Measurements from ENCODE around the gene TRH. TPM values are rescaled to one million over a fixed set of nuclear protein-coding genes. Genes with fewer than 3 reads are reported as not detected.
"Not testable (repeated sequence)": the region's sequence is repeated elsewhere in the genome, so short reads cannot be mapped to it uniquely, and the experiment has no call there.

Gene TRH
- total RNA-seq, 2 donors from 2014 or later = 0.55 TPM; not detected in 1

DNA sequence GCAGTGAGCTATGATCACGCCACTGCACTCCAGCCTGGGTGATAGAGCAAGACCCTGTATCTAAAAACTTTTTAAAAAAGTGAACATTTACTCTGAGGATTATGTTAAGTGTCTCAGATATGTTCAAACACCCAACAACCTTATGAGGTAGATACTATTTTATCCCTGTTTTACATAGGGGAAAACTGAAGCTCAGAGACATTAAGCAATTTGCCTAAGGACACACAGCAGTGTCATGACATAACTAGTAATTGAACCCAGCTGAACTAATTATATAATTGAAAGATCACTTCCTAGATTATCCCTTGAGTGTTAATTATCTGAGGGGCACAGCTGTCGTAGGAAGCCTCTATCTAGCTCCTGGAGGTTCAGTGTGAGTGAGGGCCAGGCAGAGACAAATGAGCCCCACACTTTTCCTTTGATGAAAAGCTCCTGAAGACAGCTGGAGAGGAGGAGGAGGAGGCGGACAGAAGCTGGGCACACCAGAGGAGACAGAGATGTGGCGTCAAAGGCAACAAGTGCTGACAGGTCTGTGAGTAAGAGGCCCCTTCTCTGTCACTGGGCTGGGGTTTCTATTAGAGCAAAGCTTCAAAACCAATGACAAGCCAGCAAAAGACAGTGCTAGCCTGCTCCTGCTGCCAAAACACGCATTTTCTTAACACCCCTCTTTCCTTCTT, 20.5 kb downstream of the TRH start:
- TF ChIP-seq, protein P1, sequence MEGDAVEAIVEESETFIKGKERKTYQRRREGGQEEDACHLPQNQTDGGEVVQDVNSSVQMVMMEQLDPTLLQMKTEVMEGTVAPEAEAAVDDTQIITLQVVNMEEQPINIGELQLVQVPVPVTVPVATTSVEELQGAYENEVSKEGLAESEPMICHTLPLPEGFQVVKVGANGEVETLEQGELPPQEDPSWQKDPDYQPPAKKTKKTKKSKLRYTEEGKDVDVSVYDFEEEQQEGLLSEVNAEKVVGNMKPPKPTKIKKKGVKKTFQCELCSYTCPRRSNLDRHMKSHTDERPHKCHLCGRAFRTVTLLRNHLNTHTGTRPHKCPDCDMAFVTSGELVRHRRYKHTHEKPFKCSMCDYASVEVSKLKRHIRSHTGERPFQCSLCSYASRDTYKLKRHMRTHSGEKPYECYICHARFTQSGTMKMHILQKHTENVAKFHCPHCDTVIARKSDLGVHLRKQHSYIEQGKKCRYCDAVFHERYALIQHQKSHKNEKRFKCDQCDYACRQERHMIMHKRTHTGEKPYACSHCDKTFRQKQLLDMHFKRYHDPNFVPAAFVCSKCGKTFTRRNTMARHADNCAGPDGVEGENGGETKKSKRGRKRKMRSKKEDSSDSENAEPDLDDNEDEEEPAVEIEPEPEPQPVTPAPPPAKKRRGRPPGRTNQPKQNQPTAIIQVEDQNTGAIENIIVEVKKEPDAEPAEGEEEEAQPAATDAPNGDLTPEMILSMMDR (IDR thresholded peaks at IDR 0.05) = no peak
- Histone ChIP-seq H3K4me3 (no peak overlapping the region), H3K36me3 (no peaks in the 10 kb centered on the region), H3K4me1 (no peaks in the 10 kb centered on the region), H3K27ac (no peak overlapping the region), H3K9me3 (no peaks in the 10 kb centered on the region), H3K27me3 (no peaks in the 10 kb centered on the region)
- DNase-seq (ENCODE audit: low spot score) = no peak

DNA sequence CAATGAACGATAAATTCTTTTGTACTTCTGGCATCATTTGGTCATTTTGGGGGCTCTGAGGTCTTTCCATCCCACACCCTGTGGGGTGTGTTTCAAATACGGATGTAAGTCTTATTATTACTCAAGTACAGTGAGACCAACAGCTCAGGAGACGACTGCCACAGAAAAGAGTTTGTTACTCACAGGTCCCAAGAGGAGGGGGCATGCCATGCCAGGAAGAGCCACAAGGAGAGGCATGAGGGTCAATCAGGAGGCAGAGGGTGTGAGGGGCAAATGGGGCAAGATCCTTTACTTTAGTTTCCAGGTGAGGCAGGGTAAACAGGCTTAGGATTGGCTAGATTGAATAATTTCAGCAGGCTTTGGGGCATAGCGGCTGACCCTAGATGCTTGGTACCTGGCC, 21.6 kb downstream of the TRH start:
- no peaks in the 10 kb centered on the region for H3K4me1 ChIP-seq
- DNase-seq (ENCODE audit: low spot score) = no peak
- no peak overlapping the region for H3K4me3 ChIP-seq
- H3K27me3 ChIP-seq = no peaks in the 10 kb centered on the region
- H3K27ac ChIP-seq = no peak overlapping the region
- H3K36me3 ChIP-seq = no peaks in the 10 kb centered on the region
- H3K9me3 ChIP-seq = no peaks in the 10 kb centered on the region
- TF ChIP-seq, protein P1 (IDR thresholded peaks at IDR 0.05) = no peak

DNA sequence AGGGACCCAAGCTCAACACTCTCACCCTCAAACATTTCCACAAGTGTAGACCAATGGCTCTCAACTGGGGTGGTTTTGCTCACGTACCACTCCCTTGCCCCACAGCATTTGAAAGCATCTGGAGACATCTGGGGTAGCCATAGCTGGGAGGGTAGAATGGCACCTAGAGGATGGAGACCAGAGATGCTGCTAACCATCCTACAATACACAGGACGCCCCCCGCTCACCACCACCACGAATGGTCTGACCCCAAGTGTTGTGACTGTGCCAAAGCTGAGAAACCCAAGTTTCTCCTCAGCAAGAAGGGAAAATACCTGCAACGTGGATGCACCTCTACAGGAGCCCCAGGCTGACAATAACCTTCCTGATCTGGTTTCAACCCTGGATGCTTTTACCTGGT, 24.7 kb downstream of the TRH start:
- not testable (repeated sequence) for H3K27ac ChIP-seq; DNase-seq (ENCODE audit: low spot score); H3K4me3 ChIP-seq; H3K9me3 ChIP-seq; H3K36me3 ChIP-seq; H3K4me1 ChIP-seq; H3K27me3 ChIP-seq

DNA sequence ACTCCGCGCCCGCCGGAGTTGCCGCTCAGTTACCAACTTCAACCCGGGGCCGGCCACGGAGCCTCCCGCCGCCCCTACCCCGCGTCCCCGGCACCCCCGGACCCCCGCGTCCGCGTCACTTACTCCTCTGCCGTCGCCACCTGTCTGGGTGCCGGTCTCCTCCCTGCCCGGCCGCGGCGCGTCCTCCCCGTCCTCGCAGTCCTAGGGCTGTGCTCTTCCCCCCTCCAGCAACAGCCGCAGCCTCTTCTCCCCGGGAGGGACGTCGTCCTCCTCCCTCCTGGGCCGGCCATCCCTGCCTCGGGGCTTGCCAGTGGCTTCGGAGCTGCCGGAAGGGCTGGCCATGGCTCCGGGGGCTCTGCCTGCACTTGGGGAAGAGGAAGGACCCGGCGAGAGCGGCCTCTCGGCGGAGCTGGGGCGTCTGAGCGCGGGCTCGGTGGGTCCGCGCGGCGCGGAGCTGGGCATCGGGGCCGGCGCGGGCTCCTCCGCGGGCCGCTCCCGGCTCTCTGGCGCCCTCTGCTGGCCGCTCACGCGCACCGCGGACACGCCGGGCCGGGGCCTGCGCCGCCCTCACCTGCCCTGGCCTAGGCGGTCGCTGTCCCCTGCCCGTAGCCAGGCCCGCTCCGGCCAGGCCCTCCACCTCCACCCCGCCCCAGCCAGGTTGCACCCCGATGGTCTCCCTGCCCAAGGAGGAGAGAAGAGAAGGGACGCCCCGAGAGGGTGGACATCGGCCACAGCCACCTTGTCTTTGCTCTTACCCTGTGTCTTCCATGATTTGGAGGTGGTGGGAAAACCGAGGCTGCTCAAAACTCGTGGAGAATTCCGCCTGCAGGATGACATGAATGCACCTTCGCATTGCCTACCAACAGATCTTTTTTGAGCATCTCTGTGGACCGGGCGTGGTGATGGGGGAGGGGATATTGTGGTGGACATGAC, 28.4 kb downstream of the TRH start:
- H3K4me1 ChIP-seq; H3K36me3 ChIP-seq; DNase-seq (ENCODE audit: low spot score); H3K27me3 ChIP-seq; H3K27ac ChIP-seq; H3K9me3 ChIP-seq: not testable (repeated sequence)
- H3K4me3 ChIP-seq = peak overlapping the region; percentile 32 to 56
- TF ChIP-seq, protein P1 (IDR thresholded peaks at IDR 0.05) = peak; percentile 78 to 92

DNA sequence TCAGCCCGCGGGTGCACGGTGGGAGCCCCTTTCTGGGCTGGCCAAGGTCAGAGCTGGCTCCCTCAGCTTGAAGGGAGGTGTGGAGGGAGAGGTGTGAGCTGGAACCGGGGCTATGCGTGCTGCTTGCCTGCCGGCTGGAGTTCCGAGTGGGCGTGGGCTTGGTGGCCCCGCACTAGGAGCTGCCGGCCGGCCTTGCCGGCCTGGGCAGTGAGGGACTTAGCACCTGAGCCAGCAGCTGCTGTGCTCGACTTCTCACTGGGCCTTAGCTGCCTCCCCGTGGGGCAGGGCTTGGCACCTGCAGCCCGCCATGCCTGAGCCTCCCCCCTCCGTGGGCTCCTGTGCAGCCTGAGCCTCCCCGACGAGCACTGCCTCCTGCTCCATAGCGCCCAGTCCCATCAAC, 36.0 kb downstream of the TRH start:
- no peak for DNase-seq (ENCODE audit: low spot score)
- H3K9me3 ChIP-seq = no peaks in the 10 kb centered on the region
- no peak overlapping the region for H3K27ac ChIP-seq
- H3K36me3 ChIP-seq = no peaks in the 10 kb centered on the region
- TF ChIP-seq, protein P1 (IDR thresholded peaks at IDR 0.05) = no peak
- H3K4me3 ChIP-seq = no peak overlapping the region
- no peaks in the 10 kb centered on the region for H3K4me1 ChIP-seq
- H3K27me3 ChIP-seq = no peaks in the 10 kb centered on the region

DNA sequence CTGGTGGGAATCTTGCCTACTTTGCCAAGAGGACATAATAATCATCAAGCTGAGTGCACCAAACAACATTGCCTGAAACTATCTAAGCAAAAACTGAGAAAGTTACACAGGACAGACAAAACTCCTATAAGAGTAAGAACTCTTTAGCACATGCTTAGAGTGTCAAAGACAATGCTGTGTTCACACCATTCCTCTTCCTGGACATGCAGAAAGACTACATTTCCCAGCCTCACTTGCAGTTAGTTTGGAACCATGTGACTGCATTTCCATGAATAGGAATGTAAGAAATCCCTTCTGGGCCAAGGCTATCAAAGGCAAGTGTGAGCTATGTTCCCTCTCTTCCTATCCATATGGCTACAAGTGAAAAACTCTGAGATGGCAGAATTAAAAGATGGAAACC, 37.6 kb downstream of the TRH start:
- not testable (repeated sequence) for H3K9me3 ChIP-seq; H3K36me3 ChIP-seq; H3K4me3 ChIP-seq; H3K27me3 ChIP-seq; H3K4me1 ChIP-seq; DNase-seq (ENCODE audit: low spot score); H3K27ac ChIP-seq

DNA sequence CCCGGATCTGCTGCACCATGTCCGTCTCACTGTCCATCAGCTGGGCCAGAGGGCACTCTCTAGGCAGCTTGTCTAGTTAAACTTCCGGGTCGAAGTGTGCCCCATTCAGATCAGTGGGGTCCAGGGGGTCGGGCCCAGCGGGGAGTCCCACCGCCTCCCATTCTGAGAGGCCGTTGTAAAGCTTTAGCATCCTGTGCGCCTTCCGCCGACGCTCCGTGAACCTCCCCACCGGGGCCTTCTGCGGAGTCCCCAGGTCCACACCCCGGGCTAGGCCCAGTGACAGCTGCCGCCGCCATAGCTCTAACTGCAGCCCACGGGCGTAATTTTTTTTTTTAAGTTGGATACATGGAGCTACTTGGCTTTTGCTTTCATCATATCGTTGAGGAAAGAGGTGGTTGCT, 38.7 kb downstream of the TRH start:
- DNase-seq (ENCODE audit: low spot score); H3K27ac ChIP-seq: not testable (repeated sequence)

More for the DNA sequence above, 38.7 kb downstream of the TRH start:
- H3K4me1 ChIP-seq, H3K27me3 ChIP-seq, H3K36me3 ChIP-seq, H3K9me3 ChIP-seq, H3K4me3 ChIP-seq: not testable (repeated sequence)

All from right atrium auricular region (tissue), 2 donors.